ENCODE results near the gene OPA3. TPM values are rescaled to one million over a fixed set of nuclear protein-coding genes. Genes with fewer than 3 reads are reported as not detected.

The OPA3 gene
- total RNA-seq, 1 donor from 2014 or later, result 10.5 TPM

- DNase-seq, result no peak
- H3K27ac Mint-ChIP-seq (ENCODE audit: unreplicated experiment), result peak overlapping the region; percentile 89
- H3K36me3 Mint-ChIP-seq (ENCODE audit: unreplicated experiment), result no peaks in the 10 kb centered on the region
- peak overlapping the region; percentile 92 for H3K4me3 Mint-ChIP-seq (ENCODE audit: unreplicated experiment)
- peaks cover 19% of the 10 kb centered on the region for H3K27me3 Mint-ChIP-seq (ENCODE audit: unreplicated experiment)
- peaks cover 13% of the 10 kb centered on the region for H3K9me3 Mint-ChIP-seq (ENCODE audit: unreplicated experiment)
- no peak for TF ChIP-seq CTCF (IDR thresholded peaks at IDR 0.05; ENCODE audit: partially characterized antibody, unreplicated experiment)
- peaks cover 22% of the 10 kb centered on the region for H3K4me1 Mint-ChIP-seq (ENCODE audit: low read depth, unreplicated experiment)
These were observed 89.4 kb downstream of the OPA3 start for GRCh38 chr19:45495178-45495577.

- Mint-ChIP-seq H3K9me3 (ENCODE audit: unreplicated experiment) (peaks cover 11% of the 10 kb centered on the region), H3K36me3 (ENCODE audit: unreplicated experiment) (no peaks in the 10 kb centered on the region), H3K27ac (ENCODE audit: unreplicated experiment) (no peak overlapping the region), H3K27me3 (ENCODE audit: unreplicated experiment) (peaks cover 17% of the 10 kb centered on the region), H3K4me3 (ENCODE audit: unreplicated experiment) (peak overlapping the region; percentile 64), H3K4me1 (ENCODE audit: low read depth, unreplicated experiment) (peaks cover 18% of the 10 kb centered on the region)
- no peak for TF ChIP-seq CTCF (IDR thresholded peaks at IDR 0.05; ENCODE audit: partially characterized antibody, unreplicated experiment)
- no peak for DNase-seq
These were observed 90.2 kb downstream of the OPA3 start for GRCh38 chr19:45494261-45494916.

- Mint-ChIP-seq H3K4me3 (ENCODE audit: unreplicated experiment) (peak overlapping the region; percentile 87), H3K36me3 (ENCODE audit: unreplicated experiment) (no peaks in the 10 kb centered on the region), H3K27me3 (ENCODE audit: unreplicated experiment) (peaks cover 14% of the 10 kb centered on the region), H3K27ac (ENCODE audit: unreplicated experiment) (peak overlapping the region; percentile 77), H3K4me1 (ENCODE audit: low read depth, unreplicated experiment) (peaks cover 17% of the 10 kb centered on the region), H3K9me3 (ENCODE audit: unreplicated experiment) (peaks cover 9% of the 10 kb centered on the region)
- no peak for TF ChIP-seq CTCF (IDR thresholded peaks at IDR 0.05; ENCODE audit: partially characterized antibody, unreplicated experiment)
- DNase-seq, result no peak
These were observed 91.8 kb downstream of the OPA3 start for GRCh38 chr19:45492627-45493470.

GRCh38 chr19:45492137-45492626, 92.4 kb downstream of the OPA3 start:
- no peak for DNase-seq
- Mint-ChIP-seq H3K4me3 (ENCODE audit: unreplicated experiment) (peak overlapping the region; percentile 72), H3K27me3 (ENCODE audit: unreplicated experiment) (peaks cover 11% of the 10 kb centered on the region), H3K4me1 (ENCODE audit: low read depth, unreplicated experiment) (peaks cover 17% of the 10 kb centered on the region), H3K27ac (ENCODE audit: unreplicated experiment) (no peak overlapping the region), H3K36me3 (ENCODE audit: unreplicated experiment) (no peaks in the 10 kb centered on the region), H3K9me3 (ENCODE audit: unreplicated experiment) (peaks cover 9% of the 10 kb centered on the region)
- no peak for TF ChIP-seq CTCF (IDR thresholded peaks at IDR 0.05; ENCODE audit: partially characterized antibody, unreplicated experiment)
